SW480 (cell line): Measurements from ENCODE around the gene TBX4.

Source experiments
- DNase-seq: peaks from one replicate; pipeline ENCODE4 v3.0.0-alpha.2; 2016; ENCODE audit warnings: low spot score

TBX4 gene

DNA sequence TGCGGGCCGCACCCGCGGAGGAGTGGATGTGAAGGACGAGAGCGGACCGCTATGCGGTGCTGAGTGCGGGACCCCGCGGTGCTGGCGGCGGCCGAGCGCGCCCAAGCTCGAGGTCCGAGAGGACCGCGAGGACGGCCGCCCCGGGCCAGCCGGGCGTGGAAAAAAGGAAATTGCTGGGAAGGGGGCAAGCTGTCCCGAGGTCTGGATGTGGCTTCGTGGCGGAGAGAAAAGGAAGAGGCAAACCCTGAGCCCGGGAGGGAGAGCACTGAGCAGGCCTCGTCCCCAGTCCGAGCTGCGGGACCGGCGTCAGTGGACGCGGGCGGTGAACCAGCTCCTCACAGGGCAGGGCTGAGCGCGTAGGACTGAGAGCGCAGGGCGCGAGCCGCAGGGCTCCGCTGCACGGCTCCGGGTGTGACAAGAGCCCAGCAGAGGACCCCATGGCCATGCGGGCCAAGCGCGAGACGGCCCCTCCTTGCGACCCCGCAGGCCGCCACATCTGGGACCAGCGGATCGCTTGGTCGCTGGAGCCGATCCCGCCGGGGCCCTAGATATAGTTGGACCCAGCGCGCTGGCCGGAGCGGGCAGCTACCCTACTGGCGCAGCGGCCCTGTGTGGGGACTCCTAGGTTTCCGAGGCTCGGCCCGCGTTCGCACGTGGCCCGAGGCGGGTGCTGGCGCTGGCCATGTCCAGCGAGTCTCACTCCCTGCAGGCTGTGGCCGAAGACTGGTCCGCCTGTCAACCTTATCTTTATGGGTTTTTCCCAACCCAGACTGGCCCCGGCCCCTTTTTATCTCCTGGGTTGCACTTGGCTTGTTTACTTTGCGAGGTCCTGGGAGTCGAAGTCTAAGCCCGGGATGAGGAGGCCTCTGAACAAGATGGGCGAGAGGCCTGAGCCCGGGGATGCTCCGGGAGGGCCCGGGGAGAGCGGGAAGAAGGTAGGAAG, 2.4 kb downstream of the TBX4 start:
- DNase-seq: no peak

DNA sequence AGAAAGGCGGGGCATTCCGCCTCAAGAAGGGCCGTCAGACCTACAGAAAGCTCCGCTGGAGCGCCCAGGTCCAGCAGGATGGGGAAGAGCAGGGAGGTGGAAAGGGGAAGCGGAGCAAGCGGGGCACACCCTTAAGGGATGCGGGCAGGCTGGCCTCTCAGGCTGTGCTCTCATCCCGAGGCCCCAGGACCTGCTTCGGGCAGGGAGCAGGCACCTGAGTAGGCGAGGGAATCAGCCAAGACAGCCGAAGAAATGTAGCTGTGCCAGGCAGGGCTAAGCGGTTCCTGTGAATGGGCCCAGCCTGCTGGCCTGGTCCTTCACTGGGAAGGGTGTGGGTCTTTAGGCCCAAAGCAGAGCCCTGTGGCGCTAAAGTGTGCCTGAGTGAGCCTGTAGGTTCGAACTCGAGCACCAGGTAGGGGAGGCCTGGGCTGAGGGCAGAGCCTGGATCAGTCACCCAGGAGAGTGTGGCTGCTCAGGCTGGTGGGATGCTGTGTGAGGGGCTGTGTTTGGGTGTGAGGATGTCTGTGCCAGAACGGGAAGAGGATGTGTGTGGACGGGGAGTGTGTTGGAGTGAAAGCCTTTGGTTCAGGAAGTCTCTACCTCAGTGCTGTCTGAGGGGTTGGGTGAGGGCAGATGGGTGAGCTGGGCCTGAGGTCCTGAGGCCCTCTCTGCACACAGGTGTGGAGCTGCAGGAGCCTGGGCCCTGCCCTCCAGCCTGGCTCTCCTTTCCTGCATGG, 3.3 kb downstream of the TBX4 start:
- no peak for DNase-seq

DNA sequence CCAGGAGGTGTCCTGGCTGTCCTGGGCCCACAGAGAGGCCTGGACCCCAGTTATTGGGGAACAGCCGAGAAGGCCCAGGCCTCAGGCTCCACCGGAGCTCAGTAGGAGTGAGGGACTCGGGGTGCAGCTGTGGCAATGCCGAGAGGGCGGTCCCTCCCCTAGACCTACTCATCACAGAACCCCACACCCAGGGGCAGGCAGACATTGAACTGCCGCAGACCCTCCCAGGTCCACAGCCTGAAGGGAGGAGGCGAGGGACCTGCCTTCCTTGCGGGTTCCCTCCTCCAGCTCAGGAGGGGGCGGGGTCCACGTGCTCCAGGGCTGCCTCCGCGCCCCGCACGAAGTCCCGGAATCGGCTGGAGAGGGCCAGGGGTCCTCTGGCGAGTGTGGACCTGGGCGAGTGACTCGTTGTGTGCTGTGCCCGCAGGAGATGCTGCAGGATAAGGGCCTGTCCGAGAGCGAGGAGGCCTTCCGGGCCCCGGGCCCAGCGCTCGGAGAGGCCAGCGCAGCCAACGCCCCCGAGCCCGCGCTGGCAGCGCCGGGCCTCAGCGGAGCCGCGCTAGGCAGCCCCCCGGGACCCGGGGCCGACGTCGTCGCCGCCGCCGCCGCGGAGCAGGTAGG, 3.9 kb downstream of the TBX4 start:
- DNase-seq: no peak

DNA sequence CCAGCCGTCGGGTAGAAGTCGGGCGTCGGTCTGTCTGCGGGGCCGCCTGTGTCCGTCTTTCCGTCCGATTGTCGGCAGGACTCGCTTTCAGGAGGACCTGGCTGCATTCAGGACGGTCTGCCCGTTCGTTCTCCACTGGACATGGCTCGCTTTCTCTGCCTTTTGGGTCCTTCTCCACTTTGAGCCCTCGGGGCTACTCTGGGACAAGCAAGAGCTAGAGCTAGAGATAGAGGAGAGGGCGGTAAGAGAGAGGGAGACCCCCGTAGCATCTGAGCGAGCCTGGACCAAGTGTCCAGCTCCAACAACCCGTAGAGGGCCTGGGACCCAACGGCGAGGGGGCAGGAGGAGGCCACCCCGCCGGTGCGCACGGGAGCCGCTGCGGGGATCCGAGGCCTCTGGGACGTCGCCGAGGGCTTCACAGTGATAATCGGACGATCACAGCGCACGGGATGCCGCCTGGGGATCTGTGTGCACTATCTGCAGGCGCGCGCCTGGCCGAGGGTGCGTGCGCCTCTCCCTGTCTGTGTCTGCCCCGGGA, 4.5 kb downstream of the TBX4 start:
- DNase-seq: no peak

DNA sequence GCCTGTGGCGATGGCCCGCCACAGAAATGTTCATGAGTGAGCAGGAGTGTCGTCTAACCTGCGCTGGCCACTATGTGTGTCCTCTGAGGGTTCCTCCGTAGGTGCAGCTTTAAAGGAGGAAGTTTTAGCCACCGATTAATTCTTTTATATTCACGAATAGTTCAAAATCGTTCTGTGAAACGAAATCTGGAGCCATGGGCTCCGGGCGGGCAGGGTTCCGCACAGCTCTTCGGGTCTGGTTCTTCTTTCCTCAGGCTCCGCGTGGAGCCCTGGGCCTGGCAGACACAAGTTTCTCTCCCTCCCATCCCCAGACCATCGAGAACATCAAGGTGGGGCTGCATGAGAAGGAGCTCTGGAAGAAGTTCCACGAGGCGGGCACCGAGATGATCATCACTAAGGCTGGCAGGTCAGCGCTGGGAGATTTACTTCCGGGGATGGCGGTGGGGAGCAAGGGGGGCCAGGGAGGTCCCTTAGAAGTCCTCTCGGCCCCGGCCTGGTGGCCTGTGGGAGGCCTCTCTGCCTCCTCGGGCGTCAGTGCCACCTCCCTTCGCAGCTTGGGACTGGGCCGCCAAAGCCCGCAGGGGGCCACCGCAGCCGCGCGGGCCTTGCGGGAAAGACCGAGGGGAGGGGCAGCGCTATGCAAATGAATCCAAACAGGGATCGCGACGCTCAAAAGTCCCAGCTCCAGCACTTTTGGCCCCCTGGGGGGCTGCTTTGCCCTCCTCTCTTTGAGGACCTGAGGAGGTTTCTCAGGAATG, 5.2 kb downstream of the TBX4 start:
- no peak for DNase-seq

DNA sequence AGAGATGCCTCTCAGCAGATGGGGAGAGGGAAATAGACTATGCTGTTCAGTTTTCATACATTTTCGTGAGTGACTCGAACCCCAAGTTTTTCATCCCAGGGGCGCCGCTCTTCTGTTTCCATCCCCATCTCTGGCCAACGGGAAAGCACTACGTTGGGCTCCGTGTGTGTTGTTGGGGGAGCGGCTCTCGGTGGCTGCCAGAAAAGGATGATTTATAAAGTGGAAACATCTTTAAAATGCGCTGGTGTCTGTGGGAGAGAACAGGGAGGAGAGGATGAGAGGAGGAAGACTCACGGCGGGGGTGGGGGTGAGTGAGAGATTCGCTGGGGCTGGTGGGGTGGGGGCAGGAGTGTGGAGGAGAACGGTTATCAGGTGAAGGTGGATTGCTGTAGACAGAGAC, 5.8 kb downstream of the TBX4 start:
- no peak for DNase-seq

DNA sequence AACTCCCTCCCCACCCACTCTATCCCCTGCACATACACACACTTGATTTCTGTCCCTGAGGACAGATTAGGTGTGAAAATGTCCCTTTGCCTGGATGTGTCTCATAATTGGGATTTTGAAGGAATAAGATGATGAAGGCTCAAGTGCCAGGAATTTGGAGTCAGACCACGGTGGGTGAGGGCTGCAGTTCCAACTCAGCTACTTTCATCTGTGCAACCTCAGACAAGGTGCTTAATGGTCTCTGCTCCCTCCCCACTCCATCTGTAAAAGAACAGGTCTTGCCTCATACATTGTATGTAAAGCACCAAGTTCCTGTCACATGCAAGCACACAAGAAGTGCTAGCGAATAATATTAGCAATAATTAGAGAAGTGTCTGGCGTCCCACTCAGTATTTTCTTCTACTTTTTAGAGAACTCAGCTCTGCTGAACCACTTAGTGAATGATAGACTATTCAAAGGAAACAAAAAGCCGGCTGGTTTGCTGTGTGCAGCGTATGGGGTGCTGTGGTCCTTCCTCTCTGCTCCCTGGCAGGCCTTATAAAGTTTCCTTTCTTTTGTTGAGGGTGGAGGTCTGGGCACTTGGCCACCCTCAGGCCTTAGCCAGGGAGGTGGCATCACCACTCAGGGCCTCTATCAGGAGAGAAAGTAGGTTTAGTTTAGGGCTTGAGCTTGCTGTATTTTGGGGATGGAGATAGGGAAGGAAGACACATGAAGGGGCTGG, 6.4 kb downstream of the TBX4 start:
- no peak for DNase-seq

DNA sequence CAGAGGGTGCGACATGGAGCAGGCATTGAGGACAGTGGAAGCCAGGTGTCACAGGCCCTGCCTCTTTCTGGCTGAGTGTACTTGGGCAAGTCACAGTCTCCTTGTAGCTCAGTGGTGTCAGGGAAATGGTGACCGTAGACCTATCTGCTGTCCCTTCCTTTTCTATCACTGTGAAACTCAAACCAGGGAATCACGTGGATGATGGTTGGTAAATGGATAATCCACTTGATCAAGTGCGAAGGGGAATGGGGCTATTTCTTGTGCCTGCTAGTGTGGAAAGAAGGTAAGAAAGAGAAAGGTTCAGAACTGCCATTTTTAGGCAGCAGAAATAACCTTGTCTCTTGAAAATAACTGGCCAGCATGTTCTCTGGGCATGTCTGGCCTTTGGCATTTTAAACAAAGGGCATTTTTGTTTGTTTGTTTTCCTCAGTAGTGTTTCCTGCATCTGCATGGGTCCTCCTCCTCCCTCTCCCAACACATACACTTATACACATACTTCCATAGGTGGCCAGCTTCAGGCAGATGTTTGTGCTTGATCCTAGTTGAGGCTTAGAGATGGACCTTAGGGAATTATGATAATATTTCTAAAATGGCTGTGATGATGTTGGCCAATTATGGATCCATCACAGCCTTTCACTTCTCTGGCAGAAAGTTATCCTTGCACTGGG, 7.1 kb downstream of the TBX4 start:
- DNase-seq: no peak

DNA sequence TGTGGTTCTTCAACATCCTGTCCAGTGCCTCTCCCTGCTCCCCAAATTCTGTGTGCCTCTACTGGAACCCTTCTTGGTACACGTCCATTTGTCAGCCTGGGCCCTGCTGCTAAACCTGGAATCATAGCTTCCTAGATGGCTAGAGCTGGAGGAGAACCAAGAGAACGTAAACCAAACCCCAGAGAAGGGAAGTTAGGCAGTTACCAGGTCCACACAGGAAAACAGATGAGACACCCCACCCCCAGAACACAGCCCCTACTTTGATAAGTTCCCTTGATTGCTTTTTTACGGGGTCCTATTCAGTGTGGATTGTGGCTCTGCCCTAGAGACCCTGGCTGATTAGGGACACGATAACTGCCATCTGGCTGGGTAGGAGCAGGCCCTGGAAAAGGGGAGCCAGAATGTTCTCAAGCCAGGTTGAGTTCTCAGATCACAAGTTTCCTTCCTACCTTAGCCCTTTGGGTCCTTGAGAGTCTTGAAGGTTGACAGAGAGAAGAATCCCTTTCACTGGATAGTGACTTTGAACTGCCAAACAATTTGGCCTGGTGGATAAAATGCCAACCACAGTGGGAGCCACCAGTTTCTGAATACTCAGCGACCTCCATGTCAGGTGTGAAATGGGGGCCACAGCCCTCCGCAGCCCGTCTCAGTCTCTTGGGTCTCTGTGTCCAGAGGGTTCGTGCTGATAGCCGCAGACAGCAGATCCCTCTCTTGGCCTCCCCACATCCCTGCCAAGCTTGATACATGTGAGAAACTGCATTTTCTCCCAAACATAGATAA, 7.9 kb downstream of the TBX4 start:
- no peak for DNase-seq

DNA sequence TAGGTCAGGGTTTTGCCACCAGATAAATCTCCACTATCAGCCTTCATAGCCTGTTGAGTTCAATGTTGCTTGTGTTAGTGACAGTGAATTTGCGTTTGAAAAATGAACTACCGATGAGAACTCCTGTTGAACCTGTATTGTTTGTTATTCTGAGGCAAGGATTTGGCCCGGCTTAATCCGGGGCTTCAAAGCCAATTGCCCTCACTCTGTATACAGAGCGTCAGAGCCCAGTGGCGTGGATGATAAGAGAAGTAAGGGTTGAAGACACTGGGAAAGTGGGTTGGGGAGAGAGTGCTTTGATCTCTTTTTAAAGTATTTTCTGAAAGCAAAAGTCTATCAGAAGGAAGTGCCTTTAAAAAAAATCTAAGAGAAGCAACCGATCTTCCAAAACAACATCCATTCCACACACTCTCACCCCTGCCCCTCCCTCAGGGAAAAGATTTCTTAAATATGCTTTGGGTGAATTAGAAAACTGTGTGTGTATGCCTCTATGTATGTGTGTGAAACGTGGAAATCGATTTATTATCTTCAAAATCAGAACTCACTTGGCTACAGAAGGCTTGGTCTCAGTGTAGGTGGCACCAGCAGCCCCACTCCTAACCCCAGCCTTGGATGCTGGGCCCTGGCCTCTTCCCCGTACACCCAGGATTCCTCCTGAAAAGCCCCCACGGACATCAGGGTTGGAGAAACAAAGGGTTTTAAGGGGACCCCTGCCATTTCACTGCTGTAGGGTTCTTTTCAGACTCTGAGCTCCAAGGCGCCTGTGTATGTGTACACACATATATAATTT, 8.8 kb downstream of the TBX4 start:
- no peak for DNase-seq

DNA sequence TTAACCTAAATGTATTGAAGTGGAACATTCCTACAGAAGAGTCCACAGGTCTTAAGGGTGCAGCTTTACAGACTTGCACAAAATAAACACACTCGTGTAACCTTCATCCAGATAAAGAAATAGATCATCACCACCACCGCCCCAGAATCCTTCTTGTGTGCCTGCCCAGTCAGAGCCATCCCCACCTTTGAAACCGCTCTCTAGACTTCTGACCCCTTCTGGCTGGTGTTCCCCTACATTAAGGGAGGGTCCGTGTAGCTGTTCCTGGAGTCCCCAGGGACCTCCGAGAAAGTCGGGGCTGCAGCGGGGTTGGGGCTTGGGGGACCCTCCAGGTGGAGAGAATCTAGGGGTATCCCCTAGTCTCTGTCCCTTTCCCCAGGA, 9.4 kb downstream of the TBX4 start:
- DNase-seq: no peak

DNA sequence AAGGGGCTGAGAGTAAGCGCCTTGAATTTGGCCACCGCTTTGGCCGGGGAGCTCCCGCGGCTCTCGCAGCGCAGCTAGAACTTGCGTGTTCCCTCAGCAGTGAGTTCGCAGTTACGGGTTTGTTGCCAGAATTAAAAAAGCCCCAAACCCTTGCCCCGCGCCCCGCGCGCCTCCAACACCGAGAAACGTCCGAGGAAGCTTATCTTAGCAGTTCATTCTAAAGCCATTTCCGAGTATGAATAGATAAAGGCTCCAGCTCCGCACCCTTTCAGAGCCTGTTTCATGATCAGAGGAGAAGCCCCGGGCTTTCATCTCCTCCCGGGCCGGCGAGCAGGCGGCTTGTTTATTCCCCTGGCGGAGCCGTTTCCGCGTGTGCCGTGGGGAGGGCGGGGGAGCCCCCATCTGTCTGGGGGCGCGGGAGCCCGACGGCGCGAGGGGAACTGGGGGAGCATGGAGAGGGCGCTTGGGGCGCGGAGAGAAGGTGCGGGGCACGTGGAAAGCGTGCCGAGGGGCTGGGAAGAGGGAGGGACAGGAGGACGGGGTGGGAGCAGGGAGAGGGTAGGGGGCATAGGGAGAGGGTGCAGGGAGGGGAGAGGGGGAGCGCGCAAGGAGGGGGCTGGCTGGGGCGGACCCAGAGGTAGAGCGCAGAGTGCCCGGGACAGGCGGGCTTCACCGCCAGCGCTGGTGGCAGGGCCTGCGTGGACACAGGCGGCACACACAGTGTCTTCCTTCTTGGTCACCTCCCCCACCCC, 9.9 kb downstream of the TBX4 start:
- DNase-seq: peak; percentile 31

DNA sequence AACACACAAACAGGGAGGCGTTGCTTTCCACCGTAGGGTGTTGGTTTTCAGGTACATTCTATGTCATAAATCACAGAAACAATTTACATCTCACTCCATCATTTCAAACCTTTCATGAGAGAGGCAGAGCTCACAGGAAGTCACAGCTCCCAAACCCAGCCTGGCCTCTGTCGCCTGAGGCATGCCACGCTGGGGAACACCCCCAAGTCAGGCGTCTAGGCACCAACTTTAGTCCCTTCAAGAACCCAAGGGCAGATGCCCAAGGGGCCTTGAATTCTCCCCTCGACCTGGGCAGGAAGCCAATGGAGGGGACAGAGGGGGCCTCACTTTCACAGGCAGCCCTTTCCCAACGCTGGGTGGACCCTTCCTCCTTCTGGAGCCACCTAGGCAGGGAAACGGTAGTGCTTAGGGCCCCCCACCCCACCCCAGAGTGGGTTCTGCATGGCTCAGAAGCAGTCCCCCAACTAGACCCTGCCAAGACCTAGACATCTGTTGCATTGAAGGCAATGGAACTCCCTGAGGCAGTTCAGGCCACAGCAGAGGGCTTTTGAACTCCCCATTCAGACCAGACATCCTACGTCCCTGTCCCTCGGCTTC, 10.6 kb downstream of the TBX4 start:
- no peak for DNase-seq

DNA sequence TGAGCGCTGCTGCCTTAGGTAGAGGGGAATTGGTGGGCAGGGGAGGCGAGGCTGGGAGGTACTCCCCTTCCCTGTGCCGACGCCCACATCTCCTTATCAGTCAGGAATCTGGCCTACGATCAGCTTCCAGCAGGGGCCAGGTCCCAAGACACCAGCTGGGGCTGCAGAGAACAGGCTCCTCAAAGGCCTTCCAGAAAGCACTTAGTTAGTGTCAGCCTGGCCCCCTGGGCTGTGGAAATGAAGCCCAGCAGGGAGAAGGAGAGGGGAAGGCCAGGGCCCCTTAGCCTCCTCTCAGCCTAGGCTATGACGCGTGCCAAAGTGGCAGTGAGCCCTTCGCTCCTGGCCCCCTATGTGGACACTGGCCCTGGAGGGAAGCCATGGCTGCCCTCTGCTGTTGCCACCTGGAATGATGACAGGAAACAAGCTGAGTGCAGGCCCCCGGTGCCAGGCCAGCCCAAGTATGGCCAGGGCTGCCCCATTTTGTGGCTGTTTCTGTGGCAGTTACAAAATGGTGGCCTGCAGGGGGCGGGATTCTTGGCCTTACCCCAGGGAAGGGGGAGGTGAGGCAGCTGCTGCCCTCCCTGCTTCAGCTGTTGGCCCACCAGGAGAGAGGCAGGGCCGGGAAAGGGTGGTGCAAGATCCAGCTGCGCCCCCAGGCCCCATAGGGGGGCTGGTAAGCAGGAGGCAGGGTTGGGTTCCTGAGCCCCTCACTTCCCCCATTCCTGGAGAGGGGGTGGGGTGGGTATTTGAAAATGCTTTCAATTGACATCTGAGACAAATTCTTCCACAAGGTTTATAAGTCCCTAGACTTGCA, 11.3 kb downstream of the TBX4 start:
- DNase-seq: no peak

DNA sequence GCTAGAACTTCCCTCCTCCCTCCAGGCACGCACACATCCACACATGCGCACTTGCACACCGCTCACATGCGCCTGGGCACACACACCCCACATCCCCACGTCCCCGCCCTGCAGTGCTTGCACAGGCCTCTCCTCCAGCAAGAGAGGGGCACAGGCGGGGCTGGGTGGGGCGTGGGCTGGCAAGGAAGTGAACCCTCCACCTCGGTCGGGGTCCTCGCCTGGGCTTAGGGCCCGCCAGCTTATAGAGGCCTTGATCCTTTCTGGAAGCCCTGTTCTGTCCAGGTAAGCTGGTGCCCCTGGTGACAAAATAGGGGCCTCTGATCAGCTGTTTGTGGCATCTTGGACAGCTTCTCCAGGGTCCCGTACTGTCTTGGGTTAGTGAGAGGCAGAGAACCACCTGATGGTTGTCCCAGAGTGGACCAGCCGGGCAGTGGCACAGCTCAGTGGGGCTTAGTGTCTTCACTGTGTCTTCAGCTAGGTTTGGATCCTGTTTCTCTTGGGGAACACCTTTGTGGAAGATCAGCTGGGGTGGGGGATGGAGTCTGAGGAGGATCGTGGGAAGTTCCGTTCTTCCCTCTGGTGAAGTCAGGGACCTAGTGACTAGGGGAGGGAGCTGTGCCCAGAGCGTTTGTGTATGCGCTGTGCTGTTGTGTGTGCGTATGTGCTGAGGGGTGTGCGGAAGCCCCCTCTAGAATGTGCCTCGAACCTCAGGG, 12.1 kb downstream of the TBX4 start:
- DNase-seq: no peak

DNA sequence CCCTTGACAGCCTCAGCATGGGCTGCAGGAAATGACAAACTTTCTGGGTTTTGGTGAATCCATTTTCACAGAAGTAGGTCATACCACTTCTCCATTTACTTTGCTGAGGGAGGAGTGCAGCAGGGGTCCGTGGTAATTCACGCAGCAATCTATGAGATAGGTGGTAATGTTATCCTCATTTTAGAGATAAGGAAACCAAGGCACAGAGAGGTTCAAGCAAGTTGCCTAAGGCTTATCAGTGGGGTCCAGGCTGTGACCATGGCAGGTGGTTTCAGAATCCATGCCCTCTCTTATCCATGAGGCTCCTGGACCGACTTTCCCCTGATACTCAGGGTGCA, 12.6 kb downstream of the TBX4 start:
- DNase-seq: no peak
